NB4 (cell line): ENCODE data around the gene PAX5.

Experiments used
- CTCF ChIP-seq: IDR thresholded peaks from one replicate; pipeline ENCODE4 v1.5.1; 2012; ENCODE audit warnings: low read depth, low read length
- MAX ChIP-seq: IDR thresholded peaks from 2 replicates; pipeline ENCODE4 v1.6.1; 2011; ENCODE audit warnings: low read depth, low read length
- MYC ChIP-seq: IDR thresholded peaks from 2 replicates; pipeline ENCODE4 v1.6.1; 2011; ENCODE audit warnings: low read depth, low read length
- POLR2A ChIP-seq: IDR thresholded peaks from 2 replicates; pipeline ENCODE4 v1.6.1; 2011; ENCODE audit warnings: mild to moderate bottlenecking; ENCODE audit not compliant: insufficient read length; ENCODE audit errors: extremely low read depth

- TF ChIP-seq POLR2A (no peak), CTCF (no peak), MAX (no peak), MYC (no peak)
Measured at GRCh38 chr9:36815023-36815422, 219.0 kb downstream of the PAX5 start.
